A204.1 (cell line): Measurements from ENCODE around the gene CABCOCO1.

Source experiments
- FAIRE-seq: peaks from 2 replicates; lab custom pipeline; 2012; peaks lifted over from hg19 to GRCh38; lab: Jason Lieb, UNC

Gene CABCOCO1, protein sequence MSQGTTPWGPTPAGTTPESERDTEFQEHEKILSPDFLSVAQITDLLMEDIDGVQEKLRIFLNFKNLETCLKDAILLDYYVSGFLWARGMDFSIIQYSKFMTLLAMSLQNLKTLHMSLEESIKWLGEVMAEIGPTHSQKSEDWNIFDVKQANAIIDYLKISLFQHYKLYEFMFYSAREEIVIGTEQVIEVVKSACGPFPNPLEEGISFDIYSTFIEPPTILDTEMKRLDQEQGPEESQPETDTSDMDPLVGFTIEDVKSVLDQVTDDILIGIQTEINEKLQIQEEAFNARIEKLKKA

DNA sequence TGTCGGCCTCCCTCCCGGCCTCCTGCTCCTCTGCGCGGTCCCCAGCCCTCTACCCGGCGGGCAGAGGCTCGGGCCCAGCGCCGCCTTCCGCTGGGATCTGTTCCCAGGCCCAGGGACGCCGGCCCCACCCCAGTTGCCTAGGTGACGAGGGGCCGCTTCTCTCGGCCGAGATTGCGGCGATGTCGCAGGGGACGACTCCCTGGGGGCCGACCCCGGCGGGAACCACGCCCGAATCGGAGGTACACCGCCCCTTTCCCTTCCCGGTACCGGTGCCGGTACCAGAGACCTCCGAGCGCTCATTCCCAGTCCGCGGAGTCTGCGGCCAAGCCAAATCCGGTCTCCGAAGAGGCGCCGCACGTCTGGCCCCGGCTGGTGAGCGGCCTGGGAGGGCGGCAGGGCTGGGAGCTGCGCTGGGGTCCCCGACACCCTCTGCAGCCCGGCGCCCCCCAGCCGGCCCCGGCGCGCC is at the start of gene CABCOCO1:
TSS of gene CABCOCO1 (plus strand) at position 136 of the 466 bp plus-strand sequence. CDS start at position 180, 44 bp downstream.
- FAIRE-seq, result no peak

DNA sequence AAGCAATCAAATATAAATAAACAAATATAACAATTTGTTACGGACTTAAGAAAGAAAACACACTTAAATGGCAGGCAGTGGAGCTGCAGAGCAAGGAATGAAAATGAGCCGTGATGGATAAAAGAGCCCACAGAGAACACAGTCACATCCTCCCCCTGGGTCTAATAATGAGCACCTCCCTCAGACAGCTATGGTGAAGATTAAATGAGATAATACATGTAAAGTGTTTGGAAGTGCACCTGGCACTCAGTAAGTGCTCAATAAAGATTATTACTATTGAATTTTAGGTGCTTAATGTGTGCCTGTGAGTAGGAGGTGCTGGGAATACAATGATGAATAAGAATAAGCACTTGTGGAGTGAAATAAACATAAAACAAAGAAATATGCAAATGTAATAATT is 49.1 kb upstream of the CABCOCO1 start:
- FAIRE-seq, result no peak

DNA sequence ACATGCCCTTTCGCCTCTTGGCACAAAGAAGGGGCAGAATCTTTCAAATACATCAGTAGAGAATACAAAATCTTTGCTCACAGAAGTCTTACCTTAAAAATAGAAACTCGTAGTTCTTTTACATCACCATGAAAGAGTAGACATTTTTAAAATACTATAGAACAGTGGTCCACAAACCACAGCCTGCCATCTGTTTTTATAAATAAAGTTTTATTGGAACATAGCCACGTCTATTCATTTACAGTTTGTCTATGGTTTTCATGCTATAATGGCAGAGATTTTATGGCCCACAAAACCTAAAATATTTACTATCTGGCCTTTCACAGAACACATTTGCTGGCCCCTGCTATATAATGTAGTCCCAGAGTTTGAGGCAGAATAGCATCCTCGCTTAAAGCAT is 46.1 kb upstream of the CABCOCO1 start:
- no peak for FAIRE-seq

DNA sequence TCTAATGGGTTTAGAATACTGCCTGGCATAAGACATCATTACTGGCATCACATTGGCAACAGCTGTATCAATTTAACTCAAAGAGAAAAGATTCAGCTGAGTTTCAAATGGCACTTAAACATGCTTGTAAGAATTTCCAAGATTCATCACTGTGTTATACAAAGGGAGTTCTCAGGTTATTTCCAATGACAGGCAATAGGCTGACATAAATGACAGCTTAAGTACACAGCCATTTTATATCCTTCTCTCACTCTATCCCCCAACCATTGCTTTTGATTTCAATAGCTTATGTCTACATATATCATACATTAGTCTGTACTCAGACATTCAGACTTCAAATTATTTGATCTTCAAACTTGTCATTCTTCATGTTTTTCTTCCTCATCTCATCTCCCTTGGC is 45.5 kb upstream of the CABCOCO1 start:
- FAIRE-seq, result no peak

DNA sequence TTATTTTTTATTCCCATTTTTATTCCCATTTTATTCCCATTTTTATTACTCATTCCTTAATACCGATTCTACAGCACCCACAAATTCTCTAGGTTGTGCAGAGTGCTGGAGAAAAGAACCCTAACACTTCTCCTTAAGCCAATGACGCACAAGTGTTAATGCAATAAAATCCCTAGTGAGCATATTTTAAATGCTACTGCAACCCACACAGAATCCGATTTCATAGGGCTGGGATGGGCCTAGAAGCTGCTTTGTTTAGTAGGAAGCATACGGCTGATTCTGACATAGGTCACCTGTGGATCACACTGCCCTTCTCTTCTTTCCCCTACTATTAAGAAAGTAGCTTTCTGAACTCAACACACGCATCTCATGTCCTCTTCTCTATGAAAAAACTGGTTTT is 45.1 kb upstream of the CABCOCO1 start:
- no peak for FAIRE-seq

DNA sequence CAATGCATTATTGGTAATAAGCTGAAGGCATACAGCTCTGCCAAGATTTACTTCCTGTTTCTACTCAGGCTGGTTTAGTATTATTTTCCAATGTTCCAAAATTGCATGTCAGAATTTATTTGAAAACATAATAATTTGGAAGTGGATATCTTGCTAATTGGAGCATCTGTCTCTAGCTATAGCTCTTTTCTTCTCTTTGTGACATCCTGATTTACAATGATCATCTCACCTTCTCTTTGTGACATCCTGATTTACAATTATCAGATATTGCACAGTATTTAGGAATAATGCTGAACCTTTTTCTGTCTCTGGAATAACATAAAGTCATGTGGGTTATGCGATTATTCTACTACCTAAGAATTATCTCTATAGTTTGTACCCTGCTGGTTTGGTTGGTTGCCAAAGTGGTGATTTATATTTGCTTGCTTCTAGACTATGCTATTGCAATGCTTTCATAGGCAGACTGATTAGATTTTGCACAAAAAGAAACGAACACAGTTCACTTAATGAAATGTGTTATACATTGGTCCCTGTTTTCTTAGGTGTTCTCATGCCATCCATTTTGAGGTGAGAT is 44.3 kb upstream of the CABCOCO1 start:
- no peak for FAIRE-seq

DNA sequence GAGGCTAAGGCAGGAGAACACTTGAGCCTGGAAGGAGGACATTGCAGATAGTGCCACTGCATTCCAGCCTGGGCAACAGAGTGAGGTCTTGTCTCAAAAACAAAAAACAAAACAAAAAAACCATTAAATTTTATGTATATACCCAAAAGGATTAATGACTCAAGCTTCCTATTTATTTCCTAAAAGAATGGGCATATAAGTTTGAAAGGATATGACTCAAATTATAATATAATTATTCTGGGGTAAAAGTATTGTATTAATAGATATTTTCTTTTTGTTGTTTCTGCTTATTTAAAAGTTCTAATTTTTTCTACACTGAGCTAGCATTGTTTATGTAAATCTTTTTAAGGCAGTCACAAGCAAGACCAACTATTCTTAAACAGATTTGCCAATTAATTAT is 42.2 kb upstream of the CABCOCO1 start:
- no peak for FAIRE-seq

DNA sequence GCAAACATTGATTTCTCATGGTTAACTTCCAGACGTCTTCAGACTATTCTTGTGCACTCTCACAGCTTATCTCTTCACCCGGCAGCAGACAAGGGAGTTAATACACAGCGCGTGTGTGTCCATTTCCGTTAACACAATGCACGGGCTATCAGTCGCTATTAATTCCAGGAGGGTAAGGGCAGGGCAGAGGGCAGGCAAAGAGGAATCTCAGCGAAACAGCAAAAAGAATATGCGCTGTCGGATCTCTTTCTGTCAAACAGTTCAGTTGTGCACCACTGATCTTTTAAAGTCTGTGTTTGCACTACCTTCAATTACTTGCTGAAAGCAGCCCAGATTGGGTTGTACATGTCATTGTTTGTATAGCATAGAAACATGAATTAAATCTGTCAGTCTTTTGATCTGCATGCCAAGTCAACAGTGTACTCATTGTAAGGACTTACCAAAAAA is 41.1 kb upstream of the CABCOCO1 start:
- FAIRE-seq, result no peak

DNA sequence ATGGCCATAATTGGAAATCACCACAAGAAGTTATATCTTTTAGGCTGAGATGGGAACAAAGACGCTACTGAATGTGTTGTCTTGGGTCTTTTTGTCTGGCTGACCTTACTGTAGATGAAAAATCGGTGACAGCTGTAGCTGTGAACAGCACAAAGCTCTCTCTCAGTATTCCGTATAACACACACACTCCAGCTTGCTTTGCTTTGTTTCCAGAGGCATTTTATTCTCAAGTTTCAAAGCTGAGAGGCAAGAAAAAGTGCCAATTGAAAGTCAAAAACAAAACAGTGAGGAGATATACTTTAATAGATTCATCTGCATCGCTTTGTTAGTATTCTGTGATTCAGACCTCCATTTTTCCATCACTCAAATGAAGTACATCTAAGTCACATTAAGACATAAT is 39.6 kb upstream of the CABCOCO1 start:
- no peak for FAIRE-seq

DNA sequence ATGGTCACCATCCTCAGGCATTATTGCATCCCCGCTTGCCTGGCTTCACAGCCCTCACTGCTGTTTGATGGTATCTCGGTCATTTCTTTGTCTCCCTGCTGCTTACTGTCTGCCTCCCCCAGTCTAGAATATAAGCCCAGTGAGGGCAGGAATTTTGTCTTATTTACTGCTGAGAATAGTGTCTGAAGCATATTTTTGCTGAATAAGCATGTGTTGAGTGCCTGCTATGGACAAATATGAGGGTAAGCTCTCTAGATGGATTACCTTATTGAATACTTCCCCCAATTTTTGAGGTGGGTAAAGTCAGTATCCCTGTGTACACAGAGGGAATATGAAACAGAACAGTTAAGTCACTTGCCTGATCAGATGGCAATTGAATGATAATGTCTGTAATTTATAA is 36.5 kb upstream of the CABCOCO1 start:
- FAIRE-seq, result no peak

DNA sequence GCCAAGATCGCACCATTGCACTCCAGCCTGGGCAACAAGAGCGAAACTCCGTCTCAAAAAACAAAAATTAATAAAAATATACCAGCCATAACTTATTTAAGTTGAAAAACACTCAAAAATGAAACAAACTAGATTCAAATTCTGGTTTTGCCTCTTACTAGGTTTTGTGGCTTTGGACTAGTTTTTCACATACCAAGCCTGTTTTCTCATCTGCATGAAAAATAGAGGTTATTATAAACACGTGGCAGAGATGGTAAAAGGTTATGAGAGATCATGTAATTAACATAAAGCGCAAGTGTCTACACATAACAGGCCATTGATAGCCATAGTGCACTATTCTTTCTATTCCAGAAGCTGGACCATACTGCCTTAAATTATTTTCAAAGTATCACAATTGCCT is 35.5 kb upstream of the CABCOCO1 start:
- FAIRE-seq, result no peak

DNA sequence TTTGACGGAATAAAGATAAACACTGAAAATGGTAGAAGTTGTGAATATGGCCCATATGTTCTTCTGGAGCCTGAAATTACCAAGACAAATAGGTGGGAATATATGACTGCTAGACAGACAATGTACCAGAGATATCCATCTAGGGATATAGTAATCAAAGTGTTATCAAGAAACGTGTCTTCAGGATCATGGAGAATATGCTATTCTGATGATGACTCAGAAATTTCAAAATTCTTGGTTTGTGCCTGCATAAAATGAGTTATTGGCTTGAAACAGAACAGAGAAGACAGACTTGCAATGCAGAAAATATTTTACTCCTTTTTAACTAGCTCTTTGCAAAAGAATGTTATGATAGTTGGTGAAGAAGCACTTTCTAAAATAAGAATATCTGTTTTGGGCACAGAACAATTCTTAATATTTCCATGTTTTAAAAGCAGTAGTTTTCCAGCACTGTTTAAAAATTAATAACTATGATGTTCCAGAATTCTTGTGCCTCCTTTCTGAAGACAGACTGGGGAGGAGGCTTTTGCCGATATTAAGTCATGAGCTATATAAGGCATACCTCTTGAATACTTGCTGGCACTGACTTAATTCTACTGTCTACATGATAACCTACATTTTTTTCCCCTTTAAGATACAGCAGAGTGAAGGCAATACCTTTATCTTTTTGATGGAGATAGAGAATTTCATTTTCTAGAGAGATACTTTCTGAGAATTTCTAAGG is 34.4 kb upstream of the CABCOCO1 start:
- FAIRE-seq, result no peak

DNA sequence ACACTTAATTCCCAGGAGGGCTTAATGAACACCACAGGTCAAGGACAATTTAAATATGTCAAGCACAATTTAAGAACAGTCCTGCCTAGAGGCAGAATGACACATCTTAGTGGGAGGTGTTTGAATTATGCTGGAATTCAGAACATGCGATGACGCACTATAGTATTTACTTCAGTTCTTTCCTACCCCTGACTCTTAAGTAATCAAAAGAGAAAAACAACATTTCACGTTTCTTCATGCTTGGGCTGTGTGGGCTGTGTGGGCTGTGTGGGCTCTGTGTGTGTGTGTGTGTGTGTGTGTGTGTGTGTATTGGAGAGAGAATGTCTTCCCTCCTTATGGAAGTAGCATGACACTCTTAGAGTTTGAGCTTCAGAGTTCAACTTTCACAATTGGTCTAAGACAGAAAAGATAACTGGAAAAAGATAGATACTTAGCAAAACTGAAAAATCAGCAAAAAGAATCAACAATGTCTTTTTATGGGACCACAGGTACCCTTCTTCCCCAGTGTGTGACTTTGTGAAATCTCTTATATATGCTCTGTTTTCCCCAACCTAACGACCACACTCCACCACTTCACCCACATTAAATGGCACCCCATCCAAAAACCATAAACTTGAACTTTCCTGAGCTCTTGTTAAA is 33.7 kb upstream of the CABCOCO1 start:
- FAIRE-seq, result no peak

DNA sequence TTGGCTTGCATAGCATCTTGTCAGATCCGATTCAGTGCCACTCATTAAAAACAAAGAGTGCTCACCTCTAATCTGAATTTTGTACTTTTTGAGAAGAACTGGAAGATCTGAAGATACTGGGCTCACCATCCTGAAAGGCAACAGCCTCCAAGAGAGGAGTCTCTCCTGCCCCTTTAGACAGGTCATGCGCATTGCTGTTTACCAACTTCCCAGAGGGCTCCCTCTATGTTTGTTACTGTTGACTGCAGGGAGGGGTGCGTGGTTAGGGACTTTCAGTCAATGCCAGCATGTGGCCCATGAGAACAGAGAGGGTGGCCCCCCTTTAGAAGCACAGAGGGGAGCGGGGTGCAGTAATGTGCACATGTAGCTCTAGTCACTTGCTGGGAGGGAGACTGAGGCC is 33.2 kb upstream of the CABCOCO1 start:
- FAIRE-seq, result no peak

DNA sequence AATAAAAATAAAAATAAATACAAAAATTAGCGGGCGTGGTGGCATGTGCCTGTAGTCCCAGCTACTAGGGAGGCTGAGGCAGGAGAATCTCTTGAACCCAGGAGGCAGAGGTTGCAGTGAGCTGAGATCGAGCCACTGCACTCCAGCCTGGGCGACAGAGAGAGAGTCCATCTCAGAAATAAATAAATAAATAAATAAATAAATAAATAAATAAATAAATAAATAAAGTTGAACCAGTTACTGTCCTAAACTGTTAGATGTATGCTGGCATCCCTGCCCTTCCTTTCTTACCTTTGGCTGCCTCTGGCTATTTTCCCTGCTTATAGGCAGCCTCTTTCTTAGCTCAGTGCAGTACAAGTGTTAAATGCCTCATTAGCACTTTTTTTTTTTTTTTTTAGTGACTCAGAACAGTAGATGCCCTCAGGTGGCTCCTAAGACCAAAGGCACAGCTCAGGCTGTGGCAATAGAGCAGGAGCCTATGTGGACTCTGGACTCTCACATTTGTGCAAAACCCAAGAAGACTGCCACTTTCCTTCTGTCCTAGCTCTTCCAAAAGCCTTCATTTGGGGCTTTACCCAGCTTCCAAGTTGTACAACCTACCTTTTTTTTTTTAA is 30.6 kb upstream of the CABCOCO1 start:
- FAIRE-seq, result no peak

DNA sequence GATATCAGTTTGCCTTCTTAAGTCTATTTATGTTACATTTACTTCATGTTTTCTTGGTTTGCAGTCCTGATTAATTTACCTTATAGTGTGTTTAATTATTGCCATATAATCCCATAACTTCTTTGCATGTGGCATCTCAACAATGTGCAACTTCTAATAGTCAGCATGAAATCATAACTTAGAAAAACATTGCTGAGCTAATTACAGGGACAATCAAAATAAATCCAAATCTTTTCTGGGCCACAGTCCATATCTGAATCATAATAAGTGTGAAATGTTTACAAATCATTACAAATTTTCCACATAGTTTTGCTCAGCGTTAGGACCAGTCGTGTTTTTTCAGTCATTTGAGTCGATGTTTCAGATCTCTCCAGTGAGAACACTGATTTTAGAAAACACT is 29.1 kb upstream of the CABCOCO1 start:
- no peak for FAIRE-seq

DNA sequence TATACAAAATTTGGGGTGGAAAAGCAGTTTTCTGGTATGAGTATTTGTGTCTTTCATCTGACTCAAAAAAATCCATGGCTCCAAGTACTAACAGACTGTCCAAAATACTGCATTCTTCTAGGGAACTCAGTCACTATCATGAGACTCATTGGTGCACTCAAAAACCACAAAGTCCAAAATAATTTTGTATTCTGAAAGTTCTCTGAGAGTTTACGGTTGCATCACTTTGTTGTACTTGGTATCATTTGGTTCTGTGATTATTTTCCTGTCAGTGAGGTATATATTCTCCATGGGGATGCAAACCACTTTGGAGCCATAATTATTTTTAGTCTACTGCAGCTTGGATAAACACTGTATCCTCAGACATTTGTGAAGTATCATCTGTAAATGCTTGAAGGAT is 28.0 kb upstream of the CABCOCO1 start:
- FAIRE-seq, result no peak

DNA sequence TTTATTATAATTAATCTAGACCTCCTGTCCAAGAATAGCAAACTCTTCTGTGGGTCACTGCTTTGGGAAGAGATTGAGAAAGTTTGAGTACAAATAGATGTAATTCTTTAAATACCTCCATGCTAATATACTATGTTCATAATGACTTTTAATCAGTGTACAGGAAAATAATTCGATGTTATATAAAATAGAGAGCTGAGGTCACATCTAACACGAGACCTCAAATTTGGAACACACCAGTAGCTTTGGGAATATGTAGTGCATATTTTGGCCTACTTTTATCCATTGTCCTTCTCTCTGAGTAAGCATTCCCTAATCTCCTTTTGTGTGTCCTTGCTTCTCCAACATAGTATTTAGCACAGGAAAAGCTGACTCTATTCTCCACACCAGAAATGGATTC is 27.3 kb upstream of the CABCOCO1 start:
- FAIRE-seq, result no peak

DNA sequence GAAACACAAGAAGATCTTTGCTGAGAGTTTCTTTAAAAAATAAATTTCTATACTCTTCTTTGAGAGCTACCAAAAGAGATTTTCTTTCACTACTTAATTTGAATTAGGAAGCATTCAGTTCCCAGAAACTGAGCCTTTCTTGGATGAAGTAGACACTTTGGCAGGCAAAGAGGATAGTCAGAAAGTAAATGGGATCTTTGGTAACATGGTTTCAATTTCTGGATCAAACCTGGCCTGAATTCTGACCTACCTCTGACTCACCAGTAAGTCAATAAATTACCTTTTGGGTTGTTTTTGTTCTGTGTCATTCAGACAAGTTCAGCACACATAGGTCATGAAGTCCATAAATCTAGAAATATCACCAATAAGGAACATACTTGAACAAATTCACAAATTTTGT is 26.8 kb upstream of the CABCOCO1 start:
- no peak for FAIRE-seq

DNA sequence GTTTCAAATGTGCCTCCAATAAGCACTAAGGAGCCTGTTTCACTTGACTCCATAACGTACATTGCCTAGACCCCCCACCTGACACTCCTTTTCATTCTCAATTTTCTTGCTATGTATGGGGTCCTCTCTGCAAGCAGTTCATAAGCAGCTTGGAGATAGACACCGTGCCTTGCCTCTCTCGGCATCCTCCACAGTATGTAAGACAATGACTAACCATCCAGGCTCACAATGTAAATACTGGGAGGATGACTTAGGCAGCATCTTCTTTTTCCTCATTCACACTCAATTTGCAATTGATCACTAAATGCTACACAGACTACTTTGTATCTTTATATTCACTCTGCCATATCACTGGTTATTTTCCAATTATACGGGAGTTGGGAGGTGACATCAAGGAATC is 22.8 kb upstream of the CABCOCO1 start:
- FAIRE-seq, result no peak

DNA sequence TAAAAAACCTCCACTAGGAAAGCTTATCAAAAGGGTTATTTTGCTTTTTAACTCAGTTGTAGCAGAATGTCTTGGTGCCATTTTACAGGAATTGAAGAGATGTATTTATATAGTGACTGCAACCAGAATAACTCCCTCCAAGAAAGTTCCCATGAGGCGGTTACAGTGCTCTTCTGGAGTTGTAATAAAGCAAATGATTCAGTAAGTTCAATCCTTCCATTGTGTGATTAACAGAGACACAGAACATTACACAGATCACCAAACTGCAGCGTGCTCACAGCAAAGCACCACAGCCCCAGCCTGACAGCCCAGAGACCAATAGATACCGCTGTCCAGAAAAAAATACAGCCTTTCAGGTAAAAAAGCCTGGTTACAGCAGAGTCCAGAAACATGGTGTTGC is 21.9 kb upstream of the CABCOCO1 start:
- FAIRE-seq, result no peak

DNA sequence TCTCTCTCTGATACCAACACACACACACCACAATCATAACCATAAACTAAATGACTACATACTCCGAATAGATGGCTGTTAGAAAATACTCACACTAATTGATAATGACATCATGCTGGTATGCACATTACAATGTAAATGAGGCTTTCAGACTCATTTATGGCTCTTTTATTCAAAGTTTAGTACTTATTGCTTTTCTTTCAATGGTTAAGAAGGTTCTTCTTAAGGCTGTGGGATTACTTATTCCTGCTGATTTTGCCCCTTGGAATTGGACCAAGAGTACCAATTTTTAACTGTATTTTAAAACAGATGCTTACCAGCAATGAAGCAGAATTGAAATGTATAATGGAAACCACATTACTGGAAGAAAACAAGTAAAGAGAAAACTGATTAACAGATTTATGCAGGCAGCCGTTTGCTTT is 20.6 kb upstream of the CABCOCO1 start:
- no peak for FAIRE-seq

DNA sequence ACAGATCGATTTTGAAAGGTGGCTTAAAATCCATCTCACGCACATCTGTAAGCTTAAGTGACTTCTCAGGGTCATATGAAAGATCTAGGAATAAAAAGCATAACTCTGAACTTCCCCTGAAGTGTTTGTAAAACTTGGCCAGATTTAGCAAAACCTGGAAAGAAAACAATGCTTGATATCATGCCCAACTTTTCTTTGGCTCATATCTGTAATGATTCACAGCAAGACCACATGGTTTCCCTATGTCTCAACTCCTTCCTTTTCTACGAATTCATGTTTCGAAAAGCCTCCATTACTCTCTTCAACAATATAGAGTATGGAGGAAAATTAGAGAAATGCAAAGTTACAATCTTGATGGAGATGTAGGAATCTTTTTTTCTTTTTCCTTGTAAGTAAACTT is 20.1 kb upstream of the CABCOCO1 start:
- no peak for FAIRE-seq
